Retina (tissue), 1 donor: Measurements from ENCODE around the gene XPR1.
"Not testable (repeated sequence)": the region's sequence is repeated elsewhere in the genome, so short reads cannot be mapped to it uniquely, and the experiment has no call there.

Source experiments
- DNase-seq: peaks from one replicate; pipeline ENCODE4 v3.0.0-alpha.2; 2016

The XPR1 gene

GRCh38 chr1:180791152-180791551, 159.3 kb downstream of the XPR1 start:
- DNase-seq, result not testable (repeated sequence)

- DNase-seq, result no peak
These were observed 160.0 kb downstream of the XPR1 start for GRCh38 chr1:180791806-180792205.

GRCh38 chr1:180793451-180793850, 161.6 kb downstream of the XPR1 start:
- no peak for DNase-seq

- no peak for DNase-seq
These were observed 165.2 kb downstream of the XPR1 start for GRCh38 chr1:180796897-180797640.

GRCh38 chr1:180800945-180801344, 169.1 kb downstream of the XPR1 start:
- DNase-seq, result no peak

GRCh38 chr1:180802813-180803212, 171.0 kb downstream of the XPR1 start:
- no peak for DNase-seq

GRCh38 chr1:180805316-180805715, 173.5 kb downstream of the XPR1 start:
- no peak for DNase-seq

GRCh38 chr1:180811298-180811697, 179.5 kb downstream of the XPR1 start:
- no peak for DNase-seq

- no peak for DNase-seq
These were observed 180.1 kb downstream of the XPR1 start for GRCh38 chr1:180811886-180812285.

- DNase-seq, result no peak
These were observed 182.4 kb downstream of the XPR1 start for GRCh38 chr1:180814258-180814657.

GRCh38 chr1:180815188-180815587, 183.4 kb downstream of the XPR1 start:
- DNase-seq, result no peak

- peak; percentile 23 for DNase-seq
These were observed 184.3 kb downstream of the XPR1 start for GRCh38 chr1:180816132-180816531.

- DNase-seq, result no peak
These were observed 190.1 kb downstream of the XPR1 start for GRCh38 chr1:180821970-180822369.

GRCh38 chr1:180831507-180831906, 199.7 kb downstream of the XPR1 start:
- DNase-seq, result not testable (repeated sequence)

GRCh38 chr1:180833180-180833579, 201.4 kb downstream of the XPR1 start:
- DNase-seq, result not testable (repeated sequence)

GRCh38 chr1:180836449-180836848, 204.6 kb downstream of the XPR1 start:
- no peak for DNase-seq

- DNase-seq, result peak; percentile 26
These were observed 205.2 kb downstream of the XPR1 start for GRCh38 chr1:180837020-180837419.

GRCh38 chr1:180838535-180838934, 206.7 kb downstream of the XPR1 start:
- no peak for DNase-seq

- no peak for DNase-seq
These were observed 207.7 kb downstream of the XPR1 start for GRCh38 chr1:180839547-180839946.

GRCh38 chr1:180841415-180841814, 209.6 kb downstream of the XPR1 start:
- DNase-seq, result no peak

GRCh38 chr1:180842052-180842451, 210.2 kb downstream of the XPR1 start:
- no peak for DNase-seq

GRCh38 chr1:180842491-180843275, 210.9 kb downstream of the XPR1 start:
- peak; percentile 13 for DNase-seq

- DNase-seq, result no peak
These were observed 213.5 kb downstream of the XPR1 start for GRCh38 chr1:180845352-180845751.

GRCh38 chr1:180848191-180848590, 216.4 kb downstream of the XPR1 start:
- DNase-seq, result no peak
